ENCODE measurements around the gene RAB11A. TPM values are rescaled to one million over a fixed set of nuclear protein-coding genes. Genes with fewer than 3 reads are reported as not detected.

Gene RAB11A
- total RNA-seq, 1 donor, result 51.0 TPM

DNA sequence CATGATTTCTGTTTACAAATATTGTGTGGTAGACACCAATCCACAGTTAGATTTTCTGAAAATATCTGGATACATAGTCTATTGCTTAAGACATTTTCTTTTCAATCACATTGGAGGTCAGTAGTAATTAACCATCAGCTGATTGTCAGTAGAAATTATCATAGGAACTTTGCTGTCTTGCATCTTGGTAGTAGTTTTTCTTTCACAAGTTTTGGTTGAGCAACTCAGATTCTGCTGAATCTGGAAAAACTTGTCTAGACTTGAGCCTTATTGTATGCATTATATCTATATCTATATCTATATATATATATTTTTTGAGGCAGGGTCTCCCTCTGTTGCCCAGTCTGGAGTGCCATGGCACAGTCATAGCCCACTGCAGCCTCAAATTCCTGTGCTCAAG, 4.0 kb downstream of the RAB11A start:
- TF ChIP-seq, protein P1, sequence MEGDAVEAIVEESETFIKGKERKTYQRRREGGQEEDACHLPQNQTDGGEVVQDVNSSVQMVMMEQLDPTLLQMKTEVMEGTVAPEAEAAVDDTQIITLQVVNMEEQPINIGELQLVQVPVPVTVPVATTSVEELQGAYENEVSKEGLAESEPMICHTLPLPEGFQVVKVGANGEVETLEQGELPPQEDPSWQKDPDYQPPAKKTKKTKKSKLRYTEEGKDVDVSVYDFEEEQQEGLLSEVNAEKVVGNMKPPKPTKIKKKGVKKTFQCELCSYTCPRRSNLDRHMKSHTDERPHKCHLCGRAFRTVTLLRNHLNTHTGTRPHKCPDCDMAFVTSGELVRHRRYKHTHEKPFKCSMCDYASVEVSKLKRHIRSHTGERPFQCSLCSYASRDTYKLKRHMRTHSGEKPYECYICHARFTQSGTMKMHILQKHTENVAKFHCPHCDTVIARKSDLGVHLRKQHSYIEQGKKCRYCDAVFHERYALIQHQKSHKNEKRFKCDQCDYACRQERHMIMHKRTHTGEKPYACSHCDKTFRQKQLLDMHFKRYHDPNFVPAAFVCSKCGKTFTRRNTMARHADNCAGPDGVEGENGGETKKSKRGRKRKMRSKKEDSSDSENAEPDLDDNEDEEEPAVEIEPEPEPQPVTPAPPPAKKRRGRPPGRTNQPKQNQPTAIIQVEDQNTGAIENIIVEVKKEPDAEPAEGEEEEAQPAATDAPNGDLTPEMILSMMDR (IDR thresholded peaks at IDR 0.05; ENCODE audit: insufficient read depth, low read depth, low read length), result no peak
- DNase-seq (ENCODE audit: low read depth), result peak; percentile 52

DNA sequence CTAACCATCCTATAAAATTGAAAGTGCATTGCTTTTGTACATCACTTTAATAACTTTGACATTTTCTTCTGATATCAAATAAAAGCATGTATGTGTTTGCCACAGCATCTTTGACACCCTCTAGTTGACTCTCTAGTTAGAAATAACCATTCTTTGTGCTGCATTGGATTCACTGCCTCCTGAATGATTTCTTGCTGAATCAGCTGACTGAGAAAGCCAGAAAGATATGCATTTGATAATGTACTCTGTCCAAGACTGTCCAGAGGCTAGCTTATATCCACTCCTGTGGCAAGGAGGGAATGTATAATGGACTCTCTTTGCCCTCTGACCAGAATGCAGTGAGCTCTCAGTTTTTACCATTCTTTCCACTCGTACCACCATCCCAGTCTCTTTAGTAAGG, 6.2 kb downstream of the RAB11A start:
- no peak overlapping the region for H3K4me3 ChIP-seq (ENCODE audit: low read depth, low read length)
- TF ChIP-seq, protein P1 (IDR thresholded peaks at IDR 0.05; ENCODE audit: insufficient read depth, low read depth, low read length), result no peak
- DNase-seq (ENCODE audit: low read depth), result no peak

More for the DNA sequence above, 4.0 kb downstream of the RAB11A start:
- no peak overlapping the region for H3K4me3 ChIP-seq (ENCODE audit: low read depth, low read length)

DNA sequence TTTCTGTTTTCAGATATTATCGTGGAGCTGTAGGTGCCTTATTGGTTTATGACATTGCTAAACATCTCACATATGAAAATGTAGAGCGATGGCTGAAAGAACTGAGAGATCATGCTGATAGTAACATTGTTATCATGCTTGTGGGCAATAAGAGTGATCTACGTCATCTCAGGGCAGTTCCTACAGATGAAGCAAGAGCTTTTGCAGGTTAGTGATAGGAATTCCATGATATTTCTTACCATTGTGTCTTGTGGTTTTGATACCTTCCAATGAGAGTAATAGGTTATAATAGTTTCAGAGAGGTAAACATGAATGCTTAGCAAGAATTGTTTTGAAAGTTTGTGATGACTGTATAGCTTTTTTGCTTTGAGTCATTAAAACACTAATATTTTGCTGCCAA, 8.5 kb downstream of the RAB11A start:
- TF ChIP-seq, protein P1 (IDR thresholded peaks at IDR 0.05; ENCODE audit: insufficient read depth, low read depth, low read length), result no peak
- DNase-seq (ENCODE audit: low read depth), result peak; percentile 69
- H3K4me3 ChIP-seq (ENCODE audit: low read depth, low read length), result no peak overlapping the region

DNA sequence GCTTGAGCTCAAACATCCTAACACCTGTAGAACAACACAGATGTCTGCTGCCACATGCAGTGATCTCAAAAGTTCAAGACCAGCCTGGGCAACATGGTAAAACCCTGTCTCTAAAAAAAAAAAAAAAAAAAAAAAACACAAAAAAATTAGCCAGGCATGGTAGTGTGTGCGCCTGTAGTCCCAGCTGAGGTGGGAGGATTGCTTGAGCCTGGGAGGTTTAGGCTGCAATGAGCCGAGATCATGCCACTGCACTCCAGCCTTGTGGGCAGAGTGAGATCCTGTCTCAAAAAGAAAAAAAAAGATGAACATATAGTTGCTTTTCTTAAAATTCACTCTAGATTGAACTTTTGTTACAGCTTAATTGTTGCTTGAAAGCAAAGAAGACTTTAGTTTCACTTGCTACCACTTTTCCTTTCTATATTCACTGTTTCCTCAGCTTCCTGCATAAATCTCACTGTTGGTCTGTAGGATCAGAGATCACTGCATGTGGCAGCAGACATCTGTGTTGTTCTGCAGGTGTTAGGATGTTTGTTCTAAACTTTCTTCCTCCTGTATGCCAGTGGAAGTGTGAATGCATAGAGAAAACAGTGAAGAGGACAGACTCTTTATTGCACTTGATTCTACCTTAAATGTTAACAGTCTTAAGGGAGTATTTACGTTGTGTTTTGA, 12.6 kb downstream of the RAB11A start:
- no peak for DNase-seq (ENCODE audit: low read depth)
- TF ChIP-seq, protein P1 (IDR thresholded peaks at IDR 0.05; ENCODE audit: insufficient read depth, low read depth, low read length), result no peak

DNA sequence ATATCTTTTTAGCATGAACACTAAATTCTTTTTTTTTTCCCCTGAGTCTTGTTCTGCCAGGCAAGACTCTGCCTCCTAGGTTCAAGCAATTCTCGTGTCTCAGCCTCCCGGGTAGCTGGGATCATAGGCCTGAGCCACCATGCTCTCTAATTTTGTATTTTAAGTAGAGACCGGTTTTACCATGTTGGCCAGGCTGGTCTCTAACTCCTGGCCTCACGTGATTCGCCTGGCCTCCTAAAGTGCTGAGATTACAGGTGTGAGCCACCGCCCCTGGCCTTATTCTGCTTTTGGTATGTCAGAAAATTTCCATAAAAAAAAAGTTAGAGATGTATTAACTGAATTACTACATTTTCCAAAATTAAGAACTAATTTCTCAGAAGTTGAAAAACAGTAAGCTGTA, 14.3 kb downstream of the RAB11A start:
- DNase-seq (ENCODE audit: low read depth), result no peak
- H3K4me3 ChIP-seq (ENCODE audit: low read depth, low read length), result no peak overlapping the region
- TF ChIP-seq, protein P1 (IDR thresholded peaks at IDR 0.05; ENCODE audit: insufficient read depth, low read depth, low read length), result no peak

More for the DNA sequence above, 12.6 kb downstream of the RAB11A start:
- H3K4me3 ChIP-seq (ENCODE audit: low read depth, low read length), result no peak overlapping the region

DNA sequence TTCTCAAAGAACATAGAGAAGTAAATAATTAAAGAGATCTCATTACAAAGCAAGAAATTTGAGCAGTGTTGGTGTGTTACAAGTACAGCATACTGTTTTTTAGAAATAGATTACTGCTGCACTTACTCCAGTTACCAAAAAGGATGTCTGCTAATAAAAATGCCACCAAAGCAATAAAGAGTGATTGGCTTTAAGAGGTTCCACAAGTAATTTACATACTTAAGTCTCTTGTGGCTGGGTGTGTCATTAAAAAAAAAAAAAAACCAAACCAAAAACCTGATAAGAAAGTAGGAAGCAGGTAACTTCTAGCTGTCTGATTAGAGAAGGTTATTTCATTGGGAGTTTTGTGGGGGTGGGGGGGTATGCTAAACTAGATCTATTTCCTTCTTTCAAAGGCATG, 15.2 kb downstream of the RAB11A start:
- no peak for DNase-seq (ENCODE audit: low read depth)
- no peak overlapping the region for H3K4me3 ChIP-seq (ENCODE audit: low read depth, low read length)
- TF ChIP-seq, protein P1 (IDR thresholded peaks at IDR 0.05; ENCODE audit: insufficient read depth, low read depth, low read length), result no peak

All from fibroblast of villous mesenchyme (primary cell).